Spleen (tissue), 7 donors: ENCODE data around the gene SRSF2.

Experiments used
- POLR2A ChIP-seq, 3 donors: fragments of 450-650 bp; IDR thresholded peaks; one replicate each; pipeline ENCODE4 v1.5.1; 2017; ENCODE audit warnings: antibody characterized with exemption in 3 of 3, mild to moderate bottlenecking in 1 of 3
- TF ChIP-seq, protein P1 (sequence below), 11 experiments: fragments of 200-600 bp in 7 of 11; fragments of 450-650 bp in 4 of 11; sonication (generic) in 4 of 11; IDR thresholded peaks in 8 of 11; conservative IDR thresholded peaks in 3 of 11; 1 replicate in 7 of 11; 2 replicates in 4 of 11; pipeline versions ENCODE4 v1.4.0 to v1.8.0; 2016 to 2021; ENCODE audit warnings: antibody characterized with exemption in 11 of 11, inconsistent platforms in 4 of 11, mild to moderate bottlenecking in 1 of 11
- donor health status: DM: no; HTN: no; CAD: no; lungs with moderate emphysema.
- donor health status: DM: no; HTN: no; CAD: no.
- donor health status: DM: no; HTN: no; CAD: no.

- TF ChIP-seq, protein P1, sequence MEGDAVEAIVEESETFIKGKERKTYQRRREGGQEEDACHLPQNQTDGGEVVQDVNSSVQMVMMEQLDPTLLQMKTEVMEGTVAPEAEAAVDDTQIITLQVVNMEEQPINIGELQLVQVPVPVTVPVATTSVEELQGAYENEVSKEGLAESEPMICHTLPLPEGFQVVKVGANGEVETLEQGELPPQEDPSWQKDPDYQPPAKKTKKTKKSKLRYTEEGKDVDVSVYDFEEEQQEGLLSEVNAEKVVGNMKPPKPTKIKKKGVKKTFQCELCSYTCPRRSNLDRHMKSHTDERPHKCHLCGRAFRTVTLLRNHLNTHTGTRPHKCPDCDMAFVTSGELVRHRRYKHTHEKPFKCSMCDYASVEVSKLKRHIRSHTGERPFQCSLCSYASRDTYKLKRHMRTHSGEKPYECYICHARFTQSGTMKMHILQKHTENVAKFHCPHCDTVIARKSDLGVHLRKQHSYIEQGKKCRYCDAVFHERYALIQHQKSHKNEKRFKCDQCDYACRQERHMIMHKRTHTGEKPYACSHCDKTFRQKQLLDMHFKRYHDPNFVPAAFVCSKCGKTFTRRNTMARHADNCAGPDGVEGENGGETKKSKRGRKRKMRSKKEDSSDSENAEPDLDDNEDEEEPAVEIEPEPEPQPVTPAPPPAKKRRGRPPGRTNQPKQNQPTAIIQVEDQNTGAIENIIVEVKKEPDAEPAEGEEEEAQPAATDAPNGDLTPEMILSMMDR (IDR thresholded peaks at IDR 0.05 in 8 of 11, conservative IDR thresholded peaks at IDR 0.05 in 3 of 11), result no peak
- no peak for TF ChIP-seq POLR2A (IDR thresholded peaks at IDR 0.05)
Observed at GRCh38 chr17:76720941-76721340, 16.2 kb downstream of the SRSF2 start.
